GM12892 (cell line): ENCODE results near the gene PDE4A.
A peak's percentile ranks its signal among the peaks of the same experiment; 100 is the strongest.

Experiments used
- POLR2AphosphoS5 ChIP-seq: IDR thresholded peaks from 2 replicates; pipeline ENCODE4 v1.6.1; 2011; ENCODE audit warnings: low read depth, low read length, control low read depth
- TAF1 ChIP-seq: IDR thresholded peaks from 2 replicates; pipeline ENCODE4 v1.6.1; 2011; ENCODE audit warnings: low read depth, mild to moderate bottlenecking, control low read depth, low read length, borderline replicate concordance

DNA sequence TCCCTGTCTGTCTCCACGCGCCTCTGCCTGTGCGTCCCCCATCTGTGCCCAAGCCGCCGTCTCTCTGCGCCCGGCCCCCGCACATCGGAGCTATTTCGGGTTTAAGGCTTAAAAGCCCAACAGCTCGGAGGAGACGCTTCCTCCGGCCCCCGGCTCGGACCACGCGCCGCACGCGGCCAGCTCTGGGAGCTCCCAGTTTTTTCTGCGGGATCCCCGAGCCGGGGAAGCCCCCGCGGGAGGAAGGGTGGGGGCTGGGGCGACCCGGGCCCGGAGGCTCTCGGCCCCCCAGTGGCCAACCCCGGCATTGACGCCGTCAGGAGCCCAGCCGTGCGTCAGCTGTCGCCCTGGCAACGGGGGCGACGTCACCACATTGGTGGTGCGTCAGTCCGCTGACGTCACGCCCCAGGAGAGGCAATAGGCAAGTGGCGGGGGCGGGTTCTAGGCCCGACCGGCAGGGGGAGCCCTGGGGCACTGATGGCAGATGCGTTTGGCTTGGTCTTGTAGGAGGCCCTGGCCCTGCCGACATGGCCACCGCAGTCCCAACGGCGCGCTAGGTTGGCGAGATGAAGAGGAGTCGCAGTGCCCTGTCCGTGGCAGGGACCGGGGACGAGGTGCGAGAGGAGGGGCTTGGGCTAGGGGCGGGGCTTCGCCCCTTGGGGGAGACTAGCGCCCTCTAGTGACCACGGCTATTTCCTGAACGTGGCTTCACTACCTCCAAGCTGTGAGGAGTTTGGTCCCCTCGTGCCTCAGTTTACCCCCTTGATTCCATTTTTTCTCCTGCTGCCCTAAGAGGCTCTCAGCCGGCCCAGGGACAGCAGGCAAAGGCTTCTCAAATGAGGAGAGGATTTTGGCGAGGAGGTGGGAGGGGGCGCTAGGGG is 3.7 kb upstream of the PDE4A start:
- 0 out of 2 replicates have a peak, but pooled peaks have one; percentile 18 for TF ChIP-seq TAF1
- no peak for TF ChIP-seq POLR2AphosphoS5
